Vagina (tissue), 2 donors: ENCODE data around the gene TAGLN. TPM values are rescaled to one million over a fixed set of nuclear protein-coding genes. Genes with fewer than 3 reads are reported as not detected.
"Not testable (repeated sequence)": the region's sequence is repeated elsewhere in the genome, so short reads cannot be mapped to it uniquely, and the experiment has no call there.

ENCODE experiments used
- DNase-seq, 2 donors: peaks; one replicate each; pipeline ENCODE4 v3.0.0-alpha.2; 2017; ENCODE audit errors: extremely low spot score in 2 of 2
- H3K27ac ChIP-seq: fragments of 200-600 bp; sonication (generic); one replicate; pipeline ENCODE4 v1.5.1; 2019
- H3K27me3 ChIP-seq: fragments of 200-600 bp; sonication (generic); one replicate; pipeline ENCODE4 v1.5.1; 2019
- H3K36me3 ChIP-seq, 2 donors: fragments of 200-600 bp; sonication (generic); one replicate each; pipeline ENCODE4 v1.5.1; 2017 to 2019
- H3K4me1 ChIP-seq: fragments of 200-600 bp; sonication (generic); one replicate; pipeline ENCODE4 v1.5.1; 2019
- H3K4me3 ChIP-seq, 2 donors: fragments of 200-600 bp; sonication (generic); 1 replicate in 1 of 2; 2 replicates in 1 of 2; pipeline ENCODE4 v1.5.1; 2016 to 2019
- H3K9me3 ChIP-seq: fragments of 200-600 bp; sonication (generic); one replicate; pipeline ENCODE4 v1.5.1; 2019
- CTCF ChIP-seq, 3 experiments: fragments of 450-650 bp in 2 of 3; fragments of 200-600 bp in 1 of 3; sonication (generic) in 1 of 3; IDR thresholded peaks; one replicate each; pipeline ENCODE4 v1.5.1; 2017 to 2019; ENCODE audit warnings: antibody characterized with exemption in 3 of 3, mild to moderate bottlenecking in 2 of 3, moderate library complexity in 2 of 3
- POLR2A ChIP-seq, 2 donors: fragments of 450-650 bp; IDR thresholded peaks; one replicate each; pipeline ENCODE4 v1.6.1; 2017; ENCODE audit warnings: antibody characterized with exemption in 2 of 2, mild to moderate bottlenecking in 2 of 2, moderate library complexity in 2 of 2
- POLR2AphosphoS5 ChIP-seq, 2 donors: sonication (generic); formaldehyde crosslinking; IDR thresholded peaks; one replicate each; pipeline ENCODE4 v1.9.0; 2017; ENCODE audit warnings: antibody characterized with exemption in 2 of 2, mild to moderate bottlenecking in 2 of 2, low read depth in 1 of 2; ENCODE audit not compliant: insufficient read depth in 1 of 2
- intact Hi-C: fragments of 100-400 bp; cut with DNase I; formaldehyde crosslinking; loops from one replicate; pipeline ENCODE4 v1.15.1; 2023
- total RNA-seq: library from RNA; depleted of rRNA; stranded (reverse); fragments of >200 nt; gene quantifications from one replicate; pipeline ENCODE4 v1.2.3, GENCODE V29; 2016

Gene TAGLN
- total RNA-seq, 1 donor from 2014 or later, result 1,935 TPM

GRCh38 chr11:117180661-117181585 is 18.2 kb upstream of the TAGLN start:
- intact Hi-C loops, result no loop called here
- H3K9me3 ChIP-seq, result no peaks in the 10 kb centered on the region
- H3K36me3 ChIP-seq, result peaks cover 0 to 20% of the 10 kb centered on the region in 2 donors
- H3K4me1 ChIP-seq, result peaks cover 34% of the 10 kb centered on the region
- no peaks in the 10 kb centered on the region for H3K27me3 ChIP-seq
- H3K4me3 ChIP-seq, result no peak overlapping the region
- TF ChIP-seq POLR2AphosphoS5 (IDR thresholded peaks at IDR 0.05; ENCODE audit: insufficient read depth in 1 of 2, low read depth in 1 of 2) (no peak), CTCF (IDR thresholded peaks at IDR 0.05) (peak in 2 of 3 experiments; percentile 10 to 28)
- no peak for DNase-seq
- H3K27ac ChIP-seq, result no peak overlapping the region

- no peaks in the 10 kb centered on the region for H3K9me3 ChIP-seq
- TF ChIP-seq POLR2A (IDR thresholded peaks at IDR 0.05) (no peak), CTCF (IDR thresholded peaks at IDR 0.05) (no peak), POLR2AphosphoS5 (IDR thresholded peaks at IDR 0.05; ENCODE audit: insufficient read depth in 1 of 2, low read depth in 1 of 2) (no peak)
- H3K36me3 ChIP-seq, result peaks cover 0 to 23% of the 10 kb centered on the region in 2 donors
- peaks cover 34% of the 10 kb centered on the region for H3K4me1 ChIP-seq
- intact Hi-C loops, result no loop called here
- no peak overlapping the region for H3K27ac ChIP-seq
- H3K27me3 ChIP-seq, result no peaks in the 10 kb centered on the region
- no peak for DNase-seq
- H3K4me3 ChIP-seq, result no peak overlapping the region
Observed at GRCh38 chr11:117181586-117182550, 17.3 kb upstream of the TAGLN start.

DNA sequence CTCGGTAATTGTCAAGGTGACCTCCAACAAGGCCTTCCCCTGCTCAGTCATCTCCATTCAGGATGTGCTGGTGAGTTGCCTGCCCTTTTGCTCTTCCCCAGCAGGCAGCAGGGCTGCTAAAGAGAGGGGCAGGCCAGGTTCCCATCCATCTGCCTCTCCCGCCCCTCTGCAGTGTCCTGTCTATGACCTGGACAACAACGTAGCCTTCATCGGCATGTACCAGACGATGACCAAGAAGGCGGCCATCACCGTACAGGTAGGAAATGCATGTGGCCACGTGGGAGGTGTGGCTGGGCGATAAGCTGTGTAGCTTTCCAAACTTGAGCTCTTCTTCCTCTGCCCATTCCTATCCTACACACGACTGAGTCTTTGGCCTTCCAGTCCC is 16.6 kb upstream of the TAGLN start:
- TF ChIP-seq CTCF (IDR thresholded peaks at IDR 0.05), result no peak
- Histone ChIP-seq H3K27ac (no peak overlapping the region), H3K27me3 (no peaks in the 10 kb centered on the region), H3K9me3 (no peaks in the 10 kb centered on the region), H3K4me3 (no peak overlapping the region), H3K4me1 (peaks cover 34% of the 10 kb centered on the region), H3K36me3 (peaks cover 0 to 29% of the 10 kb centered on the region in 2 donors)
- DNase-seq, result peak in 1 of 2 donors; percentile 67
- intact Hi-C loops, result no loop called here

GRCh38 chr11:117183178-117183577 is 16.0 kb upstream of the TAGLN start:
- H3K27me3 ChIP-seq, H3K27ac ChIP-seq, H3K9me3 ChIP-seq, DNase-seq, intact Hi-C loops, H3K4me3 ChIP-seq: not testable (repeated sequence)
- Histone ChIP-seq H3K4me1 (peaks cover 30% of the 10 kb centered on the region), H3K36me3 (peaks cover 0 to 32% of the 10 kb centered on the region in 2 donors)

DNA sequence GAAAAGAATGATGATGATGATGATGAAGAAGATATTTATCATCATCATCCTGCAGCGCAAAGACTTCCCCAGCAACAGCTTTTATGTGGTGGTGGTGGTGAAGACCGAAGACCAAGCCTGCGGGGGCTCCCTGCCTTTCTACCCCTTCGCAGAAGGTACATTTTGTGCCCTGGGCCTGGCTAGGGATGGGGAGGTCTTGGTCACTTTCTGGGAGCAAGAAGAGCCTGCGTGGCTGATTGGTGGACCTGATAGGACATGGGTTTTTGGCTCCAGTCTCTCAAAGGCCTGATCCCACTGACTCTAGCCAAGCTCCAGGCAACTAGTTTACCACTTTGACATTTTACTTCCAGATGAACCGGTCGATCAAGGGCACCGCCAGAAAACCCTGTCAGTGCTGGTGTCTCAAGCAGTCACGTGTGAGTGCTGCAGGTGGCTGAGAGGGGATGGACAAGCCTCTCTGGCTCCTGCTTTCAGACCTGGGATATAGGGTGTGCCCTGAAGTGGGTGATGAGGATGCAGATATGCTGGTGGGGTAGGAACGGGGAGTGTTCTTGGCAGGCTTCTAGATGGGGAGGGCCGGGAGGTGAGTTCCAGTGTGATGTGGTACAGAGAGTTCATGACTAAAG is 15.3 kb upstream of the TAGLN start:
- TF ChIP-seq CTCF (IDR thresholded peaks at IDR 0.05) (no peak), POLR2AphosphoS5 (IDR thresholded peaks at IDR 0.05; ENCODE audit: insufficient read depth in 1 of 2, low read depth in 1 of 2) (peak in 1 of 2 donors; percentile 15), POLR2A (IDR thresholded peaks at IDR 0.05) (no peak)
- peaks cover 27% of the 10 kb centered on the region for H3K4me1 ChIP-seq
- H3K27ac ChIP-seq, result no peak overlapping the region
- no peaks in the 10 kb centered on the region for H3K9me3 ChIP-seq
- intact Hi-C loops, result no loop called here
- H3K4me3 ChIP-seq, result no peak overlapping the region
- peak; percentile 70 to 94 for DNase-seq
- H3K36me3 ChIP-seq, result peaks cover 0 to 36% of the 10 kb centered on the region in 2 donors
- no peaks in the 10 kb centered on the region for H3K27me3 ChIP-seq
